HEK293T (cell line): ENCODE results near the gene UGT1A10.

Experiments
- CTCF ChIA-PET: fragments of 350-600 bp; formaldehyde crosslinking; extraction: SDS; loops from one replicate; lab custom pipeline; 2021; ENCODE audit warnings: antibody characterized with exemption, inconsistent platforms; lab: Yijun Ruan, JAX
- POLR2A ChIA-PET: fragments of 350-600 bp; formaldehyde crosslinking; extraction: SDS; loops from one replicate; lab custom pipeline; 2020; ENCODE audit warnings: antibody characterized with exemption, inconsistent platforms; lab: Yijun Ruan, JAX
- DNase-seq: peaks from one replicate; pipeline ENCODE4 v3.0.0; 2012; ENCODE audit warnings: mixed read lengths; ENCODE audit errors: extremely low spot score
- ARNT ChIP-seq: fragments of 450-650 bp; IDR thresholded peaks from 2 replicates; pipeline ENCODE4 v1.6.1; 2017; ENCODE audit warnings: mild to moderate bottlenecking
- BHLHE40 ChIP-seq: fragments of 450-650 bp; IDR thresholded peaks from 2 replicates; pipeline ENCODE4 v1.6.1; 2016; ENCODE audit warnings: mild to moderate bottlenecking, moderate library complexity, borderline replicate concordance
- CTBP1 ChIP-seq: fragments of 450-650 bp; IDR thresholded peaks from 2 replicates; pipeline ENCODE4 v1.6.1; 2016; ENCODE audit warnings: borderline replicate concordance
- ELF4 ChIP-seq: fragments of 450-650 bp; IDR thresholded peaks from 2 replicates; pipeline ENCODE4 v1.6.1; 2017; ENCODE audit warnings: antibody characterized with exemption
- FOXA1 ChIP-seq: fragments of 450-650 bp; IDR thresholded peaks from 2 replicates; pipeline ENCODE4 v1.6.1; 2016; ENCODE audit warnings: mild to moderate bottlenecking
- FOXK2 ChIP-seq: fragments of 450-650 bp; IDR thresholded peaks from 2 replicates; pipeline ENCODE4 v1.6.1; 2016; ENCODE audit warnings: mild to moderate bottlenecking
- FOXM1 ChIP-seq: fragments of 450-650 bp; IDR thresholded peaks from 2 replicates; pipeline ENCODE4 v1.6.1; 2017; ENCODE audit warnings: mild to moderate bottlenecking, borderline replicate concordance
- HDGF ChIP-seq: fragments of 450-650 bp; IDR thresholded peaks from 2 replicates; pipeline ENCODE4 v1.6.1; 2017; ENCODE audit warnings: antibody characterized with exemption, borderline replicate concordance
- L3MBTL2 ChIP-seq: fragments of 450-650 bp; conservative IDR thresholded peaks from 2 replicates; pipeline ENCODE4 v1.6.1; 2016; ENCODE audit warnings: mild to moderate bottlenecking
- LEF1 ChIP-seq: fragments of 450-650 bp; IDR thresholded peaks from 2 replicates; pipeline ENCODE4 v1.6.1; 2017; ENCODE audit warnings: mild to moderate bottlenecking, borderline replicate concordance
- NFRKB ChIP-seq: fragments of 450-650 bp; IDR thresholded peaks from 2 replicates; pipeline ENCODE4 v1.6.1; 2016; ENCODE audit warnings: mild to moderate bottlenecking, moderate library complexity
- PKNOX1 ChIP-seq: fragments of 450-650 bp; IDR thresholded peaks from 2 replicates; pipeline ENCODE4 v1.6.1; 2016
- SP1 ChIP-seq: fragments of 450-650 bp; IDR thresholded peaks from 2 replicates; pipeline ENCODE4 v1.6.1; 2017
- SUZ12 ChIP-seq: fragments of 450-650 bp; IDR thresholded peaks from 2 replicates; pipeline ENCODE4 v1.6.1; 2016; ENCODE audit warnings: mild to moderate bottlenecking
- TARDBP ChIP-seq: fragments of 450-650 bp; IDR thresholded peaks from 2 replicates; pipeline ENCODE4 v1.6.1; 2016
- ZNF384 ChIP-seq: fragments of 450-650 bp; IDR thresholded peaks from 2 replicates; pipeline ENCODE4 v1.6.1; 2016

The UGT1A10 gene

GRCh38 chr2:233711312-233712008 is 75.2 kb downstream of the UGT1A10 start:
- DNase-seq = peak; percentile 65
- ChIA-PET CTCF (interaction anchor here (1.0 kb wide), 1 partner anchor 10 kb away, joined by 3 read pairs; no protein-coding TSS in a partner anchor), POLR2A (no interaction called here)
- TF ChIP-seq SP1 (no peak), TARDBP (no peak), PKNOX1 (no peak), FOXM1 (no peak), ELF4 (no peak), CTBP1 (no peak), FOXA1 (no peak), BHLHE40 (no peak), FOXK2 (no peak), ZNF384 (no peak)

GRCh38 chr2:233712611-233713261 is 76.5 kb downstream of the UGT1A10 start, which contains the start of gene UGT1A5:
Gene UGT1A5, plus strand, starts transcription at chr2:233712907. Its CDS starts 85 bp downstream, at chr2:233712992.
- DNase-seq = no peak
- POLR2A ChIA-PET = no interaction called here
- CTCF ChIA-PET = no interaction called here
- TF ChIP-seq SP1 (no peak), FOXK2 (no peak), ZNF384 (no peak), HDGF (no peak), PKNOX1 (no peak), L3MBTL2 (no peak), FOXM1 (no peak), CTBP1 (no peak), BHLHE40 (no peak), FOXA1 (no peak), ELF4 (no peak), ARNT (no peak), TARDBP (no peak), LEF1 (no peak), SUZ12 (no peak)

- TF ChIP-seq BHLHE40 (no peak), HDGF (no peak), ARNT (no peak), SP1 (no peak), PKNOX1 (no peak), TARDBP (no peak), ELF4 (no peak), FOXM1 (no peak), CTBP1 (no peak), FOXA1 (no peak), ZNF384 (no peak)
- no peak for DNase-seq
- CTCF ChIA-PET = no interaction called here
- POLR2A ChIA-PET = no interaction called here
Measured at GRCh38 chr2:233713262-233713615, 77.0 kb downstream of the UGT1A10 start.

GRCh38 chr2:233714121-233714520 is 77.9 kb downstream of the UGT1A10 start:
- no peak for DNase-seq
- POLR2A ChIA-PET = no interaction called here
- CTCF ChIA-PET = no interaction called here

GRCh38 chr2:233718552-233718951 is 82.3 kb downstream of the UGT1A10 start, which contains the start of gene UGT1A4:
Gene UGT1A4, plus strand, starts transcription at chr2:233718736. Its CDS starts 85 bp downstream, at chr2:233718821.
- no peak for TF ChIP-seq FOXK2
- TF ChIP-seq ELF4 = no peak
- TF ChIP-seq NFRKB = no peak
- no peak for TF ChIP-seq HDGF
- no peak for TF ChIP-seq FOXM1
- TF ChIP-seq ZNF384 = no peak
- TF ChIP-seq SUZ12 = no peak
- TF ChIP-seq BHLHE40 = no peak
- TF ChIP-seq L3MBTL2 = no peak
- TF ChIP-seq SP1 = no peak
- no peak for TF ChIP-seq CTBP1
- TF ChIP-seq FOXA1 = no peak
- TF ChIP-seq ARNT = no peak
- no peak for TF ChIP-seq PKNOX1
- no peak for DNase-seq
- ChIA-PET CTCF (no interaction called here), POLR2A (no interaction called here)

More at GRCh38 chr2:233714121-233714520, 77.9 kb downstream of the UGT1A10 start:
- no peak for TF ChIP-seq PKNOX1
- no peak for TF ChIP-seq FOXK2
- no peak for TF ChIP-seq ARNT
- no peak for TF ChIP-seq BHLHE40
- no peak for TF ChIP-seq TARDBP
- TF ChIP-seq SP1 = no peak
- no peak for TF ChIP-seq FOXM1
- no peak for TF ChIP-seq ELF4
- no peak for TF ChIP-seq CTBP1
- TF ChIP-seq FOXA1 = no peak
- no peak for TF ChIP-seq NFRKB
- no peak for TF ChIP-seq ZNF384
- TF ChIP-seq HDGF = no peak
